ENCODE measurements around the gene LRRC2. TPM values are rescaled to one million over a fixed set of nuclear protein-coding genes. Genes with fewer than 3 reads are reported as not detected.

LRRC2 gene
- polyA plus RNA-seq, 4 donors, result 1.9 to 2.4 (median 2.1) TPM

Other genes starting within 250 kb of the LRRC2 start
- gene CCR2, start 212.2 kb downstream of the LRRC2 start, polyA plus RNA-seq (ENCODE audit: insufficient read length in 4 of 4), result 1 to 10 TPM in 2 of 4 donors, under 1 TPM in 2; 0.57 to 2.4 (median 1.3) TPM
- gene CCR5, start 195.4 kb downstream of the LRRC2 start, polyA plus RNA-seq (ENCODE audit: insufficient read length in 4 of 4), result under 1 TPM; 0.11 to 0.80 (median 0.42) TPM
- under 1 TPM; 0.70 to 0.99 (median 0.91) TPM for gene CCRL2, start 159.0 kb downstream of the LRRC2 start, polyA plus RNA-seq (ENCODE audit: insufficient read length in 4 of 4)
- 1 to 10 TPM; 1.5 to 2.9 (median 2.3) TPM for gene LTF, start 101.4 kb downstream of the LRRC2 start, polyA plus RNA-seq (ENCODE audit: insufficient read length in 4 of 4)
- not detected for gene RTP3, start 68.3 kb downstream of the LRRC2 start, polyA plus RNA-seq (ENCODE audit: insufficient read length in 4 of 4)
- gene FAM240A, start 46.2 kb upstream of the LRRC2 start, polyA plus RNA-seq (ENCODE audit: insufficient read length in 4 of 4), result under 1 TPM in 1 of 4 donors, not detected in 3; 0.09 TPM
- gene ALS2CL, start 127.4 kb upstream of the LRRC2 start, polyA plus RNA-seq (ENCODE audit: insufficient read length in 4 of 4), result 10 to 100 TPM in 2 of 4 donors, 1 to 10 TPM in 2; 6.2 to 16.4 (median 10.8) TPM
- gene TMIE, start 135.1 kb upstream of the LRRC2 start, polyA plus RNA-seq (ENCODE audit: insufficient read length in 4 of 4), result 1 to 10 TPM in 1 of 4 donors, under 1 TPM in 3; 0.45 to 1.0 (median 0.83) TPM
- 1 to 10 TPM; 1.2 to 3.3 (median 2.2) TPM for gene PRSS50, start 151.6 kb upstream of the LRRC2 start, polyA plus RNA-seq (ENCODE audit: insufficient read length in 4 of 4)